ENCODE data around the gene ZNHIT1.

ZNHIT1 gene

GRCh38 chr7:101173752-101174244 is 44.2 kb upstream of the ZNHIT1 start:
- peaks cover 9% of the 10 kb centered on the region for H3K9me3 ChIP-seq (ENCODE audit: severe bottlenecking)
- TF ChIP-seq CTCF (IDR thresholded peaks at IDR 0.05; ENCODE audit: low read depth, low read length), result no peak
- no peaks in the 10 kb centered on the region for H3K36me3 ChIP-seq
- H3K4me3 ChIP-seq (ENCODE audit: low read depth, low read length), result no peak overlapping the region
- no peak overlapping the region for H3K27ac ChIP-seq
- no peak for DNase-seq
- H3K27me3 ChIP-seq (ENCODE audit: insufficient read depth, low read depth, severe bottlenecking), result peaks cover 88% of the 10 kb centered on the region

GRCh38 chr7:101174322-101174854 is 43.6 kb upstream of the ZNHIT1 start:
- H3K4me3 ChIP-seq (ENCODE audit: low read depth, low read length), result no peak overlapping the region
- H3K27me3 ChIP-seq (ENCODE audit: insufficient read depth, low read depth, severe bottlenecking), result peaks cover 82% of the 10 kb centered on the region
- no peak overlapping the region for H3K27ac ChIP-seq
- H3K9me3 ChIP-seq (ENCODE audit: severe bottlenecking), result peaks cover 9% of the 10 kb centered on the region
- TF ChIP-seq CTCF (IDR thresholded peaks at IDR 0.05; ENCODE audit: low read depth, low read length), result no peak
- no peak for DNase-seq
- no peaks in the 10 kb centered on the region for H3K36me3 ChIP-seq

GRCh38 chr7:101175664-101176063 is 42.3 kb upstream of the ZNHIT1 start:
- no peak for TF ChIP-seq CTCF (IDR thresholded peaks at IDR 0.05; ENCODE audit: low read depth, low read length)
- no peak overlapping the region for H3K27ac ChIP-seq
- peaks cover 81% of the 10 kb centered on the region for H3K27me3 ChIP-seq (ENCODE audit: insufficient read depth, low read depth, severe bottlenecking)
- no peak for DNase-seq
- no peaks in the 10 kb centered on the region for H3K36me3 ChIP-seq
- H3K9me3 ChIP-seq (ENCODE audit: severe bottlenecking), result peaks cover 9% of the 10 kb centered on the region
- no peak overlapping the region for H3K4me3 ChIP-seq (ENCODE audit: low read depth, low read length)

GRCh38 chr7:101177644-101178043 is 40.3 kb upstream of the ZNHIT1 start:
- TF ChIP-seq CTCF (IDR thresholded peaks at IDR 0.05; ENCODE audit: low read depth, low read length), result no peak
- Histone ChIP-seq H3K4me3 (ENCODE audit: low read depth, low read length) (no peak overlapping the region), H3K27me3 (ENCODE audit: insufficient read depth, low read depth, severe bottlenecking) (peaks cover 81% of the 10 kb centered on the region), H3K36me3 (no peaks in the 10 kb centered on the region), H3K9me3 (ENCODE audit: severe bottlenecking) (peaks cover 9% of the 10 kb centered on the region), H3K27ac (no peak overlapping the region)
- no peak for DNase-seq

GRCh38 chr7:101179117-101179516 is 38.8 kb upstream of the ZNHIT1 start:
- Histone ChIP-seq H3K27me3 (ENCODE audit: insufficient read depth, low read depth, severe bottlenecking) (peaks cover 74% of the 10 kb centered on the region), H3K9me3 (ENCODE audit: severe bottlenecking) (peaks cover 2% of the 10 kb centered on the region), H3K27ac (no peak overlapping the region), H3K4me3 (ENCODE audit: low read depth, low read length) (no peak overlapping the region), H3K36me3 (no peaks in the 10 kb centered on the region)
- no peak for DNase-seq
- no peak for TF ChIP-seq CTCF (IDR thresholded peaks at IDR 0.05; ENCODE audit: low read depth, low read length)

- DNase-seq, result no peak
- TF ChIP-seq CTCF (IDR thresholded peaks at IDR 0.05; ENCODE audit: low read depth, low read length), result no peak
- Histone ChIP-seq H3K27ac (no peak overlapping the region), H3K9me3 (ENCODE audit: severe bottlenecking) (no peaks in the 10 kb centered on the region), H3K36me3 (no peaks in the 10 kb centered on the region), H3K27me3 (ENCODE audit: insufficient read depth, low read depth, severe bottlenecking) (peaks cover 74% of the 10 kb centered on the region), H3K4me3 (ENCODE audit: low read depth, low read length) (no peak overlapping the region)
Measured at GRCh38 chr7:101179713-101180112, 38.3 kb upstream of the ZNHIT1 start.

All from WERI-Rb-1 (cell line).